HG03354 (cell line): ENCODE results near the gene ADGRG6.

Experiments
- ATAC-seq: cut with Tn5 transposase; IDR thresholded peaks from one replicate; pipeline ENCODE4 v1.9.1; 2021; ENCODE audit warnings: mild to moderate bottlenecking; ENCODE audit not compliant: unreplicated experiment, poor library complexity, severe bottlenecking

ADGRG6 gene

DNA sequence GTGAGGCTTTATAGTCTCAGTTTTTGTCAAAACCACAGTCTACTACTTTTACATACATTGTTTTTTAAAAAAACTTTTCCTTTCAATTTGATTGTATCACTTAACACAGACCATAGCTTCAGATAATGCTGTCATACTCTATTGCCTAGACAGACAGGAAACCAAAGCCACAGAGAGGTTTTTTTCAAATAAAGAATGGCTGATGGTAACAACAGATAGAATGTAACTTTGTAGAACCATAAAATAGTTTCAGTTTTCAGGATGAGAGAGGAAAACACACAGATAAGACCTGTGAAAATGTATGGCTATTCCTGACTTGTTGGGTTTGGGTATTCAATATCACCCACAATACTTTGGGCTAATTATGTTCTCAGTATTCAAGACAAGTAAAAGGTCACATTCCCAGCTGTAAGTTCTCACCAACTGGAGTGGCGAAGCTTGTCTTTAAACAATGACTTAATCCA, 94.0 kb downstream of the ADGRG6 start:
- peak; percentile 94 for ATAC-seq

DNA sequence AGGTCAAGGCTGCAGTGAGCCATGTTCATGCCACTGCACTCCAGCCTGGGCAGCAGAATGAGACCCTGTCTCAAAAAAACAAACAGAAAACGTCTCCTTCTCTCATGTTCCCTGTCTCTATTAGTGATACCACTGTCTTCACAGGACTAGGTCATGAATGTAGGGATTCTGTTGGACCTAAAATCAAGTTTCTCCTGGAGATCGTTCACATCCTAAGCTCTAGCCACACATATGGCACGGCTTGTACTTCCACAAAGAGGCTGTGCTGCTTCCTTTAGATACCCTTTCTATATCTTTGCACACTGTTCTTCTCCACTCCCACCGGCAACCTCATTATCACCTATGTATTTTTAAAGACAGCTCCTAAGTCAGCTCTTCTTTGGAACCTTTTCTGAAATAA, 96.5 kb downstream of the ADGRG6 start:
- no peak for ATAC-seq

GRCh38 chr6:142399739-142400138, 97.9 kb downstream of the ADGRG6 start:
- no peak for ATAC-seq

GRCh38 chr6:142400495-142400894, 98.7 kb downstream of the ADGRG6 start:
- no peak for ATAC-seq

GRCh38 chr6:142401838-142402237, 100.0 kb downstream of the ADGRG6 start:
- no peak for ATAC-seq

DNA sequence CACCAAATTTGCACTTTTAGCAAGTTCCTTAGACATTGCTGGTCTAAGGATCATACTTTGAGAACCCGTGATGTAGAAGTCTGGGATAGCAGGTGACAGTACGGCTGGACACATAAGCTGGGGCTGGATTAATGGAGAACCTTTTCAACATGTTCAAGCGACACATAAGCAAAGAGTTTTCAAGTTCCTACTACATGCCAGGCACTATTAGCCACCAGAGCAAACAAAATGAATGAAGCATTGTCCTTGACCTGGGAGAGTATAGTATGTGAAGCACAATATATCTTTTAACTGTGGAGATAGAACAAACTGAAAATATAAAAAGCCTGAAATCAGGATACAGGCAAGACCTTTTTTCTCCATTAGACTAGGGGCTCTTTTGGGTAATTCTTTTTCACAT, 102.9 kb downstream of the ADGRG6 start:
- ATAC-seq, result no peak

DNA sequence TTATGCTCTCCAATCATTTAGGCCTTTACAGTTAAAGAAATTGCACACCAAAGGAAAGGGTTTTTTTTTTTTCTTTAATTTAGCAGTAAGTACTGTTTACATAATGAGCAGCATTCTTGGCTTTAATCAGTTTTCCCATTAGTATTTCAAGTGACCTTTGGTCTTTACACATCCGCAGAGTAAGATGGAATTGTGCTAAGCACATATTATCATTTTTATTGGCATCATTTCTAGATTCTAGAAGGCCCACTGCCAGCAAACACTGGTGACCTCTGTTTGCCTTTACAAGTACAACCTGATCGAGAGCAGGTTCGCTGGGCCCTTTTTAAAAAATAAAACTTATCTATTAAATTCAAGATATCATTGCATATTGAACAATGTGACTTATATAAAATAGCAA, 104.3 kb downstream of the ADGRG6 start:
- ATAC-seq, result no peak

DNA sequence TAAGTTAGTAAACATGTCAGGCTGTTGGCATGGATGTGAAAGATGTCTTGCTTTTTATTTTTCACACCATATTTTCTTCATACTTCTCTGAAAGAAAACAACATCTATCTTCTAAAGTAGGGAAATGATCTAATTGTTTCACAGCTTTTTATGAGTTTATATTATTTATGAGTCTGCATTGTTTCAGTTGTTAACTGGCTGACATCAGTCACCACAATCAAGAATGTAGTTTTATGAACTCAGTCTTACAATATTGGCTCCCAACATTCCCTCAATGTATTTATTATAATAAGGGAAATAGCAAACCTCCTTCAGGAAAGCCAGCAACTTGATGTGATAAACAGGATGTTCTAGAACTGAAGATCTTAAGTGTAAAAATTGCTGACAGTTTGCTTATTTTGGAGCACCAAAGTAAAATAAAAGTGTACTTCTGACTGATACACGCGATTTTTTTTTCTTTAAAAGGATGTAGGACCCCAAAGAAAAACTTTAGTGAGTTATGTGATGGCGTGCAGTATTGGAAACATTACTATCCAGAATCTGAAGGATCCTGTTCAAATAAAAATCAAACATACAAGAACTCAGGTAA, 106.0 kb downstream of the ADGRG6 start:
- ATAC-seq, result no peak

DNA sequence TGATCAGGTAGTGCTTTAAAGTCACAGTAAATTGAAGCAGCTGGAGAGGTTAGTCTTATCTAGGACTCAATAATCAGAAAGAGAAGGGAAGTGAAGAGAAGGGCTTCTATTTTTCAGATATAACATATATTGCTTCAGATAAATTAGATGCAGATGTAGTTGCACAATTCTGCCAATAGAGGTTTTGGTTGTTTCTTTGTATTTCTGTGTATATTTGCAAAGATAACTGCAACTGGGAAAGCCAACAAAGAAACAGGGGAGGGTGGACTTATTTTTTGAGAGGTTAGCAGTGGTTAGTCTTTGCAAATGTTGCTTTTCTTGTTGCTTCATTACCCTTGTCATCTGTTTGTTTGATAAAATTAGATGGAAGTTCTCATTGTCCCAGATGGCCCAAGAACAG, 106.6 kb downstream of the ADGRG6 start:
- ATAC-seq, result no peak

DNA sequence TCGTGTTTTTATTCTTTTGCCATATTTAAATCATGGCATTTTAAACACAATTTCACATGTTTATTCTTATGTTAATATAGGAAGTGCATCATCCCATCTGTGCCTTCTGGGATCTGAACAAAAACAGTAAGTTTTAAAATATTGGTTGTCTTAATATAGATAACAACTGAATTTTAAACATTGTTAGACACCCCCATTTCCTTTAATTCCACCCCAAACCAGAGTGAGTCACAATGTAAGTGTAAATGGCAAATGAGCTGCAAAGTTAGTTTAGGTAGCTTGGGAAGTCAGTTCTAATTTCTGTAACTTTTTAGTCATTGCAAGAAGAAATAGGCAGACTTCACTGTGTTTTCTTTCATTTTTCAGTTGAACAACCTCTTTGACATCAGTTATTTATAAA, 108.0 kb downstream of the ADGRG6 start:
- no peak for ATAC-seq

- no peak for ATAC-seq
Measured at GRCh38 chr6:142411145-142411544, 109.3 kb downstream of the ADGRG6 start.

- no peak for ATAC-seq
Measured at GRCh38 chr6:142412241-142412640, 110.4 kb downstream of the ADGRG6 start.

GRCh38 chr6:142412658-142413057, 110.9 kb downstream of the ADGRG6 start:
- ATAC-seq, result no peak

DNA sequence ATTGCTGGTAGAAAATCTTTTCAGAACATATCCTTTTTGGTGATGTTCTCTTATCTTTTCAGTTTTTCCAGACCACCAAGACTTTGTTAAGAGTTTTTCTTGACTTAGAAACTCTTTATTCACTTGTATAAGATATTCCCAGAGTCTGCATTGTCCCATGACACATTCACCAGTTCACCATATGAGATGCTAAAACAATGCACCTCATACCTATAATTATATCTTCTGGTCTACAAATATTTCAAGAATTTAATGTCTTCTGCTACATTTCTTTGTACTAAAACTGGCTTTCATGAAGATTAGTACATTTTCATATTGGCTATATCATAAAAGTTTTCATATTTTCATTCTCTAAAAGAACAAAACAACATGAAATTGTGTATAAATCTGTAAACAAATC, 111.3 kb downstream of the ADGRG6 start:
- no peak for ATAC-seq

- no peak for ATAC-seq
Measured at GRCh38 chr6:142414462-142415250, 112.8 kb downstream of the ADGRG6 start.

- ATAC-seq, result no peak
Measured at GRCh38 chr6:142416179-142416578, 114.4 kb downstream of the ADGRG6 start.

- no peak for ATAC-seq
Measured at GRCh38 chr6:142416686-142417085, 114.9 kb downstream of the ADGRG6 start.

GRCh38 chr6:142417331-142417750, 115.5 kb downstream of the ADGRG6 start:
- no peak for ATAC-seq

DNA sequence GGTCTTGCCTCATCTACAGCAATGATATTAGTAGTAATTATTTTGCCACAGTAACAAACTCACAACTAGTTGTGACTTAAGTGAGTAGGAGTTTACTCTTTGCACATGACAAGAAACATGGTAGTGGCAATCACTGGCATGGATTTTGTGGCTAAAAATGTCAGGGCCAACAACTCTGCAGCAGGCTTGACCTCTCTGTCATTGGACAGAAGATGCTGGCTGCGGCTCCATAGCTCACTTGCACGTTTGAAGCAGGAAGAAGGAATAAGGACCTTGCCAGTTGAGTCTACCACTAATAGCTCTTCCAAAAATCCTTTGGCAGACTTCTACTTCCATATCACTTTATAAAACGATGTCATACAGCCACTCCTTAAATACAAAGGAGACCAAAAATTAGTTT, 117.3 kb downstream of the ADGRG6 start:
- ATAC-seq, result no peak

- no peak for ATAC-seq
Measured at GRCh38 chr6:142420802-142421201, 119.0 kb downstream of the ADGRG6 start.

GRCh38 chr6:142421285-142422117, 119.7 kb downstream of the ADGRG6 start:
- ATAC-seq, result no peak
